A549 (cell line): Measurements from ENCODE around the gene RBM47.

Experiments used
- BHLHE40 ChIP-seq: IDR thresholded peaks from 2 replicates; pipeline ENCODE4 v1.6.1; 2012; ENCODE audit warnings: low read depth, low read length, inconsistent platforms
- EP300 ChIP-seq, 2 experiments: fragments of >200 bp; sonication (Bioruptor Twin); formaldehyde crosslinking; IDR thresholded peaks; 2 replicates in 1 of 2; 3 replicates in 1 of 2; pipeline ENCODE4 v1.6.1; 2016 to 2017
- MAFK ChIP-seq: fragments of 450-650 bp; IDR thresholded peaks from 2 replicates; pipeline ENCODE4 v1.6.1; 2014; ENCODE audit not compliant: partially characterized antibody
- RAD21 ChIP-seq, 2 experiments: fragments of >200 bp in 1 of 2; sonication (Bioruptor Twin) in 1 of 2; formaldehyde crosslinking in 1 of 2; IDR thresholded peaks in 1 of 2; conservative IDR thresholded peaks in 1 of 2; 2 replicates in 1 of 2; 3 replicates in 1 of 2; pipeline ENCODE4 v1.6.1; 2012 to 2018; ENCODE audit warnings: inconsistent platforms in 1 of 2
- RFX5 ChIP-seq: fragments of 450-650 bp; IDR thresholded peaks from 2 replicates; pipeline ENCODE4 v1.7.1; 2014; ENCODE audit warnings: antibody characterized with exemption, mild to moderate bottlenecking, moderate library complexity
- SMC3 ChIP-seq: fragments of >200 bp; sonication (Bioruptor Twin); formaldehyde crosslinking; IDR thresholded peaks from 3 replicates; pipeline ENCODE4 v1.6.1; 2018; ENCODE audit warnings: inconsistent platforms
- ZSCAN20 ChIP-seq: fragments of 250-450 bp; sonication (Bioruptor Pico); IDR thresholded peaks from 2 replicates; pipeline ENCODE4 v1.8.0; 2022; ENCODE audit warnings: mild to moderate bottlenecking, moderate library complexity
- TF ChIP-seq, protein P1 (sequence below): fragments of >200 bp; sonication (Bioruptor Twin); formaldehyde crosslinking; IDR thresholded peaks from 3 replicates; pipeline ENCODE4 v1.5.1; 2016
- TF ChIP-seq, protein P2 (sequence below): fragments of 200-600 bp; sonication (generic); IDR thresholded peaks from 2 replicates; pipeline ENCODE4 v1.6.1; 2016; ENCODE audit warnings: antibody characterized with exemption, mild to moderate bottlenecking, moderate library complexity
- TF ChIP-seq, protein P3 (sequence below): IDR thresholded peaks from 2 replicates; pipeline ENCODE4 v1.6.1; 2012

DNA sequence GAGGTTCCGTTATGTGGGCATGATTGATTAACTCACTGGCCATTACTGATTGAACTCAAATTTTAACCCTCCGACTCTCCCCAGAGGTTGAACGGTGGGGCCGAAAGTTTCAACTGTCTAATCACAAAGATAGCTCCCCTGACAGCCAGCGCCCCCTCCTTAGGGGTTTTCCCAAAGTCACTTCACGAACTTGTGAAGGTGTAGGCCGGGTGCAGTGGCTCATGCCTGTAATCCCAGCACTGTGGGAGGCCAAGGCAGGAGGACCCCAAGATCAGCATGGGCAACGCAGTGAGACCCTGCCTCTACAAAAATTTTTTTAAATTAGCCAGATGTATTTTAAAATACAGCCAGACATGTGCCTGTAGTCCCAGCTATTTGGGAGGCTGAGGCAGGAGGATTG is 39.8 kb upstream of the RBM47 start:
- TF ChIP-seq, protein P1, sequence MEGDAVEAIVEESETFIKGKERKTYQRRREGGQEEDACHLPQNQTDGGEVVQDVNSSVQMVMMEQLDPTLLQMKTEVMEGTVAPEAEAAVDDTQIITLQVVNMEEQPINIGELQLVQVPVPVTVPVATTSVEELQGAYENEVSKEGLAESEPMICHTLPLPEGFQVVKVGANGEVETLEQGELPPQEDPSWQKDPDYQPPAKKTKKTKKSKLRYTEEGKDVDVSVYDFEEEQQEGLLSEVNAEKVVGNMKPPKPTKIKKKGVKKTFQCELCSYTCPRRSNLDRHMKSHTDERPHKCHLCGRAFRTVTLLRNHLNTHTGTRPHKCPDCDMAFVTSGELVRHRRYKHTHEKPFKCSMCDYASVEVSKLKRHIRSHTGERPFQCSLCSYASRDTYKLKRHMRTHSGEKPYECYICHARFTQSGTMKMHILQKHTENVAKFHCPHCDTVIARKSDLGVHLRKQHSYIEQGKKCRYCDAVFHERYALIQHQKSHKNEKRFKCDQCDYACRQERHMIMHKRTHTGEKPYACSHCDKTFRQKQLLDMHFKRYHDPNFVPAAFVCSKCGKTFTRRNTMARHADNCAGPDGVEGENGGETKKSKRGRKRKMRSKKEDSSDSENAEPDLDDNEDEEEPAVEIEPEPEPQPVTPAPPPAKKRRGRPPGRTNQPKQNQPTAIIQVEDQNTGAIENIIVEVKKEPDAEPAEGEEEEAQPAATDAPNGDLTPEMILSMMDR: no peak
- TF ChIP-seq, protein P2, sequence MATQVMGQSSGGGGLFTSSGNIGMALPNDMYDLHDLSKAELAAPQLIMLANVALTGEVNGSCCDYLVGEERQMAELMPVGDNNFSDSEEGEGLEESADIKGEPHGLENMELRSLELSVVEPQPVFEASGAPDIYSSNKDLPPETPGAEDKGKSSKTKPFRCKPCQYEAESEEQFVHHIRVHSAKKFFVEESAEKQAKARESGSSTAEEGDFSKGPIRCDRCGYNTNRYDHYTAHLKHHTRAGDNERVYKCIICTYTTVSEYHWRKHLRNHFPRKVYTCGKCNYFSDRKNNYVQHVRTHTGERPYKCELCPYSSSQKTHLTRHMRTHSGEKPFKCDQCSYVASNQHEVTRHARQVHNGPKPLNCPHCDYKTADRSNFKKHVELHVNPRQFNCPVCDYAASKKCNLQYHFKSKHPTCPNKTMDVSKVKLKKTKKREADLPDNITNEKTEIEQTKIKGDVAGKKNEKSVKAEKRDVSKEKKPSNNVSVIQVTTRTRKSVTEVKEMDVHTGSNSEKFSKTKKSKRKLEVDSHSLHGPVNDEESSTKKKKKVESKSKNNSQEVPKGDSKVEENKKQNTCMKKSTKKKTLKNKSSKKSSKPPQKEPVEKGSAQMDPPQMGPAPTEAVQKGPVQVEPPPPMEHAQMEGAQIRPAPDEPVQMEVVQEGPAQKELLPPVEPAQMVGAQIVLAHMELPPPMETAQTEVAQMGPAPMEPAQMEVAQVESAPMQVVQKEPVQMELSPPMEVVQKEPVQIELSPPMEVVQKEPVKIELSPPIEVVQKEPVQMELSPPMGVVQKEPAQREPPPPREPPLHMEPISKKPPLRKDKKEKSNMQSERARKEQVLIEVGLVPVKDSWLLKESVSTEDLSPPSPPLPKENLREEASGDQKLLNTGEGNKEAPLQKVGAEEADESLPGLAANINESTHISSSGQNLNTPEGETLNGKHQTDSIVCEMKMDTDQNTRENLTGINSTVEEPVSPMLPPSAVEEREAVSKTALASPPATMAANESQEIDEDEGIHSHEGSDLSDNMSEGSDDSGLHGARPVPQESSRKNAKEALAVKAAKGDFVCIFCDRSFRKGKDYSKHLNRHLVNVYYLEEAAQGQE: no peak
- TF ChIP-seq EP300 (IDR thresholded peaks at IDR 0.05) (no peak), BHLHE40 (no peak), ZSCAN20 (CRISPR knock-in tag) (no peak), RFX5 (no peak), MAFK (no peak), SMC3 (no peak), RAD21 (conservative IDR thresholded peaks at IDR 0.05 in 1 of 2, IDR thresholded peaks at IDR 0.05 in 1 of 2) (no peak)
- TF ChIP-seq, protein P3, sequence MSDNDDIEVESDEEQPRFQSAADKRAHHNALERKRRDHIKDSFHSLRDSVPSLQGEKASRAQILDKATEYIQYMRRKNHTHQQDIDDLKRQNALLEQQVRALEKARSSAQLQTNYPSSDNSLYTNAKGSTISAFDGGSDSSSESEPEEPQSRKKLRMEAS: no peak
